Esophagus squamous epithelium (tissue), 5 donors: Measurements from ENCODE around the gene EAF1. TPM values are rescaled to one million over a fixed set of nuclear protein-coding genes. Genes with fewer than 3 reads are reported as not detected.

Experiments used
- DNase-seq: peaks from one replicate; lab custom pipeline; 2025; lab: John Stamatoyannopoulos, UW
- H3K27ac ChIP-seq, 4 donors: fragments of 200-600 bp; sonication (generic); one replicate each; pipeline ENCODE4 v1.5.1; 2016 to 2019; ENCODE audit warnings: mild to moderate bottlenecking in 1 of 4
- H3K27me3 ChIP-seq, 4 donors: fragments of 200-600 bp; sonication (generic); 1 replicate in 3 of 4; 2 replicates in 1 of 4; pipeline versions ENCODE4 v1.5.1 to v1.6.0; 2017 to 2021; ENCODE audit warnings: antibody characterized with exemption in 1 of 4
- H3K36me3 ChIP-seq, 3 donors: fragments of 200-600 bp; sonication (generic); one replicate each; pipeline ENCODE4 v1.5.1; 2016 to 2019
- H3K4me1 ChIP-seq, 3 donors: fragments of 200-600 bp; sonication (generic); one replicate each; pipeline ENCODE4 v1.5.1; 2017 to 2019
- H3K4me3 ChIP-seq, 4 donors: fragments of 200-600 bp; sonication (generic); 1 replicate in 3 of 4; 2 replicates in 1 of 4; pipeline ENCODE4 v1.5.1; 2016 to 2019; ENCODE audit warnings: mild to moderate bottlenecking in 2 of 4, moderate library complexity in 1 of 4
- H3K9me3 ChIP-seq, 3 donors: fragments of 200-600 bp; sonication (generic); one replicate each; pipeline ENCODE4 v1.5.1; 2016 to 2019
- POLR2A ChIP-seq, 4 donors: fragments of 450-650 bp; IDR thresholded peaks; one replicate each; pipeline ENCODE4 v1.6.1; 2017; ENCODE audit warnings: antibody characterized with exemption in 4 of 4, mild to moderate bottlenecking in 4 of 4, moderate library complexity in 3 of 4
- WGBS, 2 donors: methylation state at CpG; one replicate each; pipeline ENCODE4 v1.1.5; 2018; 5-methylcytosine and 5-hydroxymethylcytosine counted together
- intact Hi-C: fragments of 100-400 bp; cut with DNase I; formaldehyde crosslinking; loops from one replicate; pipeline ENCODE4 v1.15.0; 2022
- total RNA-seq, 4 donors: library from RNA; depleted of rRNA; stranded (reverse); fragments of >200 nt; gene quantifications; one replicate each; pipeline ENCODE4 v1.1.0, GENCODE V29; 2016
- TF ChIP-seq, protein P1 (sequence below), 6 experiments: fragments of 450-650 bp in 4 of 6; fragments of 200-600 bp in 2 of 6; sonication (generic) in 2 of 6; IDR thresholded peaks; one replicate each; pipeline ENCODE4 v1.5.1; 2016 to 2019; ENCODE audit warnings: antibody characterized with exemption in 6 of 6, mild to moderate bottlenecking in 4 of 6, moderate library complexity in 4 of 6
- donor health status: DM: yes; HTN: yes; CAD: no.

Gene EAF1
- total RNA-seq, 4 donors from 2014 or later = 15.8 to 23.5 (median 21.0) TPM

GRCh38 chr3:15452156-15452555 is 24.8 kb downstream of the EAF1 start:
- WGBS, 2 donors = 67 to 86% methylated on average over 5 to 6 of the region's 9 CpGs
- no peaks in the 10 kb centered on the region for H3K27me3 ChIP-seq
- DNase-seq = no peak

GRCh38 chr3:15452961-15453360 is 25.6 kb downstream of the EAF1 start:
- Histone ChIP-seq H3K4me1 (no peaks in the 10 kb centered on the region), H3K9me3 (no peaks in the 10 kb centered on the region), H3K4me3 (no peak overlapping the region), H3K27me3 (no peaks in the 10 kb centered on the region), H3K36me3 (peaks cover 0 to 5% (median 0%) of the 10 kb centered on the region in 3 donors), H3K27ac (no peak overlapping the region)
- intact Hi-C loops = no loop called here
- TF ChIP-seq, protein P1, sequence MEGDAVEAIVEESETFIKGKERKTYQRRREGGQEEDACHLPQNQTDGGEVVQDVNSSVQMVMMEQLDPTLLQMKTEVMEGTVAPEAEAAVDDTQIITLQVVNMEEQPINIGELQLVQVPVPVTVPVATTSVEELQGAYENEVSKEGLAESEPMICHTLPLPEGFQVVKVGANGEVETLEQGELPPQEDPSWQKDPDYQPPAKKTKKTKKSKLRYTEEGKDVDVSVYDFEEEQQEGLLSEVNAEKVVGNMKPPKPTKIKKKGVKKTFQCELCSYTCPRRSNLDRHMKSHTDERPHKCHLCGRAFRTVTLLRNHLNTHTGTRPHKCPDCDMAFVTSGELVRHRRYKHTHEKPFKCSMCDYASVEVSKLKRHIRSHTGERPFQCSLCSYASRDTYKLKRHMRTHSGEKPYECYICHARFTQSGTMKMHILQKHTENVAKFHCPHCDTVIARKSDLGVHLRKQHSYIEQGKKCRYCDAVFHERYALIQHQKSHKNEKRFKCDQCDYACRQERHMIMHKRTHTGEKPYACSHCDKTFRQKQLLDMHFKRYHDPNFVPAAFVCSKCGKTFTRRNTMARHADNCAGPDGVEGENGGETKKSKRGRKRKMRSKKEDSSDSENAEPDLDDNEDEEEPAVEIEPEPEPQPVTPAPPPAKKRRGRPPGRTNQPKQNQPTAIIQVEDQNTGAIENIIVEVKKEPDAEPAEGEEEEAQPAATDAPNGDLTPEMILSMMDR (IDR thresholded peaks at IDR 0.05) = no peak
- no peak for TF ChIP-seq POLR2A (IDR thresholded peaks at IDR 0.05)
- WGBS, 2 donors = 69 to 85% methylated on average over 4 to 5 of the region's 5 CpGs
- no peak for DNase-seq

More at GRCh38 chr3:15452156-15452555, 24.8 kb downstream of the EAF1 start:
- Histone ChIP-seq H3K4me1 (no peaks in the 10 kb centered on the region), H3K9me3 (no peaks in the 10 kb centered on the region), H3K36me3 (peaks cover 0 to 5% (median 0%) of the 10 kb centered on the region in 3 donors), H3K27ac (no peak overlapping the region), H3K4me3 (no peak overlapping the region)
- TF ChIP-seq POLR2A (IDR thresholded peaks at IDR 0.05) = no peak
- TF ChIP-seq, protein P1 (IDR thresholded peaks at IDR 0.05) = no peak
- intact Hi-C loops = no loop called here

- DNase-seq = no peak
- WGBS, 2 donors = 45 to 62% methylated on average over 5 to 6 of the region's 8 CpGs
- no peak for TF ChIP-seq POLR2A (IDR thresholded peaks at IDR 0.05)
- TF ChIP-seq, protein P1 (IDR thresholded peaks at IDR 0.05) = no peak
- Histone ChIP-seq H3K9me3 (no peaks in the 10 kb centered on the region), H3K4me1 (no peaks in the 10 kb centered on the region), H3K4me3 (no peak overlapping the region), H3K36me3 (peaks cover 0 to 5% (median 0%) of the 10 kb centered on the region in 3 donors), H3K27me3 (no peaks in the 10 kb centered on the region), H3K27ac (no peak overlapping the region)
- intact Hi-C loops = no loop called here
Observed at GRCh38 chr3:15453501-15453900, 26.1 kb downstream of the EAF1 start.

GRCh38 chr3:15453991-15454625 is 26.7 kb downstream of the EAF1 start:
- intact Hi-C loops = no loop called here
- no peak for DNase-seq

DNA sequence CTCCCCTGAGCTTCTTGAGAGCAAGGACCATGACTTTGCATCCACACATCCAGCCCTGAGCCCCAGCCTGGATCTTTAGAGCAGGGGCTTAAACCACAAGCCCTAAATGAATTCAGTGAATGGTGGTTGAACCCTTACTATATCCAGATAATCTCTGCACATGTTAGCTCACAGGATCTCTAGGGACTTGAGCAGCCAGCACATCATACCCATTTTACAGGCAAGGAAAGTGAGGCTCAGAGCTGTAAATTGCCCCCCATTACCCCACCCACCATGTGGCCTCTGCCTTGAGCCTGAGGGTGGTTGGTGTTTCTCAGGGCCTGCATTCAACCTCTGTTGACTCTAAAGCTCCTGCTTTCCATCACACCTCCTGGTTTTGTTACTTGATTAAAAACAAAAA is 27.6 kb downstream of the EAF1 start:
- no peak overlapping the region for H3K27ac ChIP-seq
- no peaks in the 10 kb centered on the region for H3K9me3 ChIP-seq
- intact Hi-C loops = no loop called here
- peaks cover 0 to 5% (median 0%) of the 10 kb centered on the region in 3 donors for H3K36me3 ChIP-seq
- H3K4me1 ChIP-seq = no peaks in the 10 kb centered on the region
- no peak for DNase-seq
- H3K27me3 ChIP-seq = no peaks in the 10 kb centered on the region
- TF ChIP-seq, protein P1 (IDR thresholded peaks at IDR 0.05) = no peak
- no peak for TF ChIP-seq POLR2A (IDR thresholded peaks at IDR 0.05)
- H3K4me3 ChIP-seq = no peak overlapping the region

More at GRCh38 chr3:15453991-15454625, 26.7 kb downstream of the EAF1 start:
- no peaks in the 10 kb centered on the region for H3K27me3 ChIP-seq
- no peak for TF ChIP-seq POLR2A (IDR thresholded peaks at IDR 0.05)
- no peaks in the 10 kb centered on the region for H3K4me1 ChIP-seq
- no peaks in the 10 kb centered on the region for H3K9me3 ChIP-seq
- no peak overlapping the region for H3K4me3 ChIP-seq
- WGBS, 2 donors = 76 to 79% methylated on average over 5 to 6 of the region's 9 CpGs
- no peak overlapping the region for H3K27ac ChIP-seq
- peaks cover 0 to 5% (median 0%) of the 10 kb centered on the region in 3 donors for H3K36me3 ChIP-seq
